NCI-H2227 (cell line): Measurements from ENCODE around the gene MAP1LC3C.

Experiments used
- DNase-seq: peaks from one replicate; lab custom pipeline; 2025; ENCODE audit not compliant: unreplicated experiment; lab: John Stamatoyannopoulos, UW

The MAP1LC3C gene

DNA sequence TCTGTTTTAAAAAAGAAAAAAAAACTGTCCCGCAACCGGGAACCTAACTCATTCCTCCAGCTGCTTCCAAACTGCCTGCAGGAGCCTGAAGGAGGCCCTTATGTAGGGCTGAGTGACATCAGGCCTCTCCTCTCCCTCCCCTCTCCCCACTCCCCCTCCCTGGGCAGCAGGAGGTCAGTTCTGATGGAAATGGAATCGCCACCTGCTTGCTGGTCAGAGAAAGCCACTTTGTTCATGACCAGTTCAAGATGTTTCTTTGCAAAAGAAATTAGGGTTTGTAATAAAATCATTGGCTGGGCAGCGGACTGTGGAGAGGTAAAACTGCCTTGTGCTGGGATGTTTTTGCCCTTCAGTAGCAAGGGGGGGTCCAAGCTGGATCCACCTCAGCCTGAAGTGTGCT is at the start of gene MAP1LC3C:
TSS of gene MAP1LC3C (minus strand) at position 73 of the 400 bp plus-strand sequence. CDS start 90 bp downstream, outside the sequence.
- no peak for DNase-seq

DNA sequence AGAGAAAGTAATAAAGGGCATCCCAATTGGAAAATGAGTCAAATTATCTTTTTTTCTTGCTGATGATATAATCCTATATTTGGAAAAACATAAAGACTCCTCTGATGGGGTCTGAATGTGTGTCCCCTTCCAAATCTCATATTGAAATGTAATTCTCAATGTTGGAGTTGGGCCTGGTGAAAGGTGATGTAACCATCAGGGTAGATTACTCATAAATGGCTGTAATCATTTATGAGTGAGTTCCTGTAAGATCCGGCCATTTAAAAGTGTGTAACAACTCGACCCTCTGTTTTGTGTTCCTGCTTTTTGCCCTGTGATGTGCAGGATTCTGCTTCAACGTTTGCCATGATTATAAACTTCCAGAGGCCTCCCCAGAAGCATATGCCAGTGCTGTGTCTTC is 44.3 kb upstream of the MAP1LC3C start:
- DNase-seq = no peak

DNA sequence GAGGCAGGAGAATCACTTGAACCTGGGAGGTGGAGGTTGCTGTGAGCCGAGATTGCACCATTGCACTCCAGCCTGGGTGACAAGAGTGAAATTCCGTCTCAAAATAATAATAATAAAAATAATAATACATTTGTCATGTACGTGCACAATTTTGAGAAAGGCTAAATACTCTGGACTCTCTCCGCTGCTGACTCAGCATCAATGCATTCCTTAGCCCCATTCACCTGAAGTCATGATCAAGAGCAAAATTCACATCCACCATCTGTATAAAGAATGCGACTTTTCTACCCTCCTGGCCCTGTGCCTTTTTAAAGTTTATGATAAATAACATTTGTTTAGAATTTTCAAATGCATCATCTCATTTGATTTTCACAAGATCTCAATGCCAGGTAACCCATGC is 35.5 kb upstream of the MAP1LC3C start:
- DNase-seq = no peak

DNA sequence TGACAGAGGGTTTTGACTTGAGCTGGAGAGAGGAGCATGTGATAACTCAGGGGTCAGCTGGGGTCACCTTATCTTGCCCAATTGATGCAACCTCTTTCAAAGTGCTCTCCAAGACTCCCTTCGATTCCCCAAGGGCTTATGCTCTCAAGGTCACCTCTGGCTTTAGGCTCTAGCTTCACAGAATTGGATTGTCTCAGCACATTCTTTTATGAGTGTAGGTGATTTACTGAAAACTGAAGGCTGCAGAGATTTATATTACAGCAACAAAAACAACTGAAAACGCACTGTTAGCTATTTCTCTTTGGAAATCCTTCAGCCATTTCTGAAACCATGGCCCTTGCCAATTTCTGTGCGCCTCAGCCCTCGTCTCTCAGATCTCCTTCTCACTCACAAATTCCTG is 34.5 kb upstream of the MAP1LC3C start:
- DNase-seq = no peak

DNA sequence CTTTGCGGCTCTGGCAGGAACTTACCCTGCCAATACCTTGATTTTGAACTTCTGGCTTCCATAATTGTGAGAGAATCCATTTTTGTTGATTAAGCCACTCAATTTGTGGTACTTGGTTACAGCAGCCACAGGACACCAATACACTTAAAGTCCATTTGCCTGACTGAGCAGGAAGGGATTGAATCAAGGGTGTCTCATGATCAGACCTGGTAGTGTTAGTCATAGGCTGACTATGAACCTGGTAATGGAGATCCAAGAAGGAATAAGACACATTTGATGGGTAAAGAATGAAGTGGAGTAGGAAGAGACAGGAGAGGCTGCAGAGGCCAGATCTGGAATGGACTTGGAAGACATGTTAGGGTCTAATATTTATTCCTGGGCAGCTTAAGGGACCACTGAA is 31.2 kb upstream of the MAP1LC3C start:
- no peak for DNase-seq

DNA sequence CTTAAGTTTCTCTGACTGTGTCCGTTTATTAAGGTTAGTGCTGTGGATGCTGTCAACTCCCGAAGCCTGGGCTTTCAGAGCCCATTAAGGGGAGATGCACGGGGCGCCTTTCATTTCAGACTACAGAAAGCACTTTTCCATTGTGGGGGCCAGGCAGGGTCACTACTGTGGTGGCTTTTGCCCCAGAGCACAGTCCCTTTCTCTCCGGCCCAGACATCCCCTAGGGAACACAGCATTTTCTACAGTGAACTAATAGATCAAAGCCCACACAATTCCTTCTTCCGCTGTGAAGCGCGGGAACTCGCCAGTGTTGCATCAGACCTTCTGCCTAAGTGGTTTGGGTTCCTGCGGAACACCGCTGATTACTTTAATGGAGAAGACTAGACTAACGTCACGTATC is 26.8 kb upstream of the MAP1LC3C start:
- no peak for DNase-seq

DNA sequence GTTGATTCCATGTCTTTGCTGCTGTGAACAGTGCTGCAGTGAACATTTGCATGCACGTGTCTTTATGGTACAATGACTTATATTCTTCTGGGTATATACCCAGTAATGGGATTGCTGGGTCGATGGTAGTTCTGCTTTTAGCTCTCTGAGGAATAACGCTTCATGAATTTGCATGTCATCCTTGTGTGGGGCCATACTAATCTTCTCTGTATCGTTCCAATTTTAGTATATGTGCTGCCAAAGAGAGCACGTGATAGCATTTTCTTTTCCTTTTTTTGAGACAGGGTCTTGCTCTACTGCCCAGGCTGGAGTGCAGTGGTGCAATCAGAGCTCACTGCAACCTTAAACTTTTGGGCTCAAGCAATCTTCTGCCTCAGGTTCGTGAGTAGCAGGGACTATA is 24.9 kb upstream of the MAP1LC3C start:
- DNase-seq = no peak

DNA sequence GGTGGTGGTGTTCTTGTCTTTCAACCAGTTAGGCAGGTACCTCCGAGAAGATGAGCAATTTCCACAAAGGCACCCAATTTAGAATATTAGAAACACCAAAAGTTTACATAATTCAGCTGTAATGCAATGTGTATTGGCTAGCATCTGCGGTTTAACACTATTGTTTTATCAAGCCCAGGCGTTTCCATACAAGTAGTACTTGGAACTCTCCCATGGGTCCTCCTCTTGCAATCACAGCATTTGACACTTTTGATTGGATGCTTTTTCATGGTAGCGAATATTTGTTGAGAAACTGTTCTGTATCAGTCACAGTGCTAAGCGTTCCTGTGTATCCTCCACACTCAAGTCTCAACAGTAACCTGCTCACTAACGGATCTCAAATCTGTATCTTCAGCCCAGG is 20.1 kb upstream of the MAP1LC3C start:
- DNase-seq = no peak

DNA sequence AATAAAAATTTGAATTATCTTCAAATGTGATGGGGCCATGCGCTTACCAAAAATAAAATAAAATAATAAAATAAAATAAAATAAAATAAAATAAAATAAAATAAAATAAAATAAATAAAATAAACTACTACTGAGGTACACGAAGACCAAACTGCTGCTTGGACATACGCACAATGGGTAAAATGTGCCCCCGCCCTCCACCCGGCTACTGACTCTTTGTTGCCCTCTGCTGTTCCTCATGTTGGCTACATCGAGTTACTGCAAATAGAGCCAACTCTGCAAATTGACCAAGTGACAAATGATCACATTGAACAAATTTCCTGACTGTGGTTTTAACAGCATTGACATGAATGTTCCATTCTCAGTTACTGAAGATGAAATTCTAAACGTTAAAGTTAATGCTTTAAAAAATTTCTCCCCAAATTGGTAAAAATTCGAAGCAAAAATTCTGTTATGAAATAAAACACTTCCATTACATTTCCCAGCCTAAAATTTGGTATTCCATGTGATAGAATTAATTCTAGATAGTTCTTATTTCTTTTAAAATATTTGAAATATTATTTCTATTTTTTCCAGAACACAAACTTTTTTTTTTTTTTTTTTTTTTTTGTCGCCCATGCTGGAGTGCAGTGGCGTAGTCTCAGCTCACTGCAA is 18.8 kb upstream of the MAP1LC3C start:
- peak; percentile 76 for DNase-seq

DNA sequence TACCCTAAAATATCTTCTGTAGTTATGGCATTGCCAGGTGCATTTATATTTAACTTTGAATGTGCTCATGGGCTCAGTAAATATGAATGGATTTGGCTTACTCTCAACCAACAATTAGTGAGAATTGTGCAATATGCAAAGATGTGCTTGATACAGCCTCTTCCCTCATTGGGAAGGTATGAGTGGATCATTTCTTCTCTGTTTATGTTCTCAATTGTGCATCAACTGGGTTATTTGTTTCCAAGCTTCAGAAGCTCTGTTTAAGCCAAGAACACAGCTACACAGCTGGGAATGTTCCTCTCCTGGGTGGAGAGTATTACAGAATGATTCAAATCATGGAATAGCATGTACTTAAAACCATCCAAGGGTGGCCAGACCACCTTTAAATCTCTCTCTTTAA is 17.6 kb upstream of the MAP1LC3C start:
- no peak for DNase-seq

DNA sequence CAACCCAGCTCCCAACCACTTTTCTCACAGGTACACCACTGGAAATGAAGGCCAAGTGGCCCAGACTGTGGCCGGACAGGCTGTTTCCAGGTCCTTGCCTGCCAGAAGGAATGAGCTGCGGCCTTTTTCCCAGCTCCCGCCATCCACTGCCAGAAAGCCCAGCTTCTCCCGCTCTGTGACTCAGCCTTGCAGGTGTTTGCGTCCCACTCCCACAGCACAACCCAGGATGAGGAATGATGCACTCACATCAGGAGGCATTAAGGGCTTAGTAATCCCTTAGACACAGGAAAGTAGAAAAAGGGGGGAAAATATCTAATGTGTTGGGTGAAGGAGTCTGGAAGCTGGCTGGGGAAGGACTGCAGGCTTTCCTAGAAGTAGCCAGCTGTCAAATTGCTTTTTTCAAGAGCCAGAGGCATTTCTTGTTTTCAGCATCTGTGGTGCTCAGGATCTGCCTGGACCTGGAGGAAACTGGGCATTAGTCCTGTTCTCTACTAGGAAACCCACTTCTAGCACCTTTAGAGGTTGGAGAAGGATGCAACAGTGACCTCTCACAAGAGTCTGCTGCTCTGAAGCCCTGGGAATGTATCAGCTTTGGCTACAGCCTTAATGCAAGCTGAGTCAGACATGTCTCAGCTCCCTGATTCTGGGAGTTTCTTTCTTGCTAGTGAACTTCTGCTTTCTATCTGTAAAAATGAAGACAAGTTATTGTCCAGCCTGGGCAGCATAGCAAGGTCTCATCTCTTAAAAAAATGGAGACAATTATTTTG is 13.2 kb upstream of the MAP1LC3C start:
- no peak for DNase-seq

DNA sequence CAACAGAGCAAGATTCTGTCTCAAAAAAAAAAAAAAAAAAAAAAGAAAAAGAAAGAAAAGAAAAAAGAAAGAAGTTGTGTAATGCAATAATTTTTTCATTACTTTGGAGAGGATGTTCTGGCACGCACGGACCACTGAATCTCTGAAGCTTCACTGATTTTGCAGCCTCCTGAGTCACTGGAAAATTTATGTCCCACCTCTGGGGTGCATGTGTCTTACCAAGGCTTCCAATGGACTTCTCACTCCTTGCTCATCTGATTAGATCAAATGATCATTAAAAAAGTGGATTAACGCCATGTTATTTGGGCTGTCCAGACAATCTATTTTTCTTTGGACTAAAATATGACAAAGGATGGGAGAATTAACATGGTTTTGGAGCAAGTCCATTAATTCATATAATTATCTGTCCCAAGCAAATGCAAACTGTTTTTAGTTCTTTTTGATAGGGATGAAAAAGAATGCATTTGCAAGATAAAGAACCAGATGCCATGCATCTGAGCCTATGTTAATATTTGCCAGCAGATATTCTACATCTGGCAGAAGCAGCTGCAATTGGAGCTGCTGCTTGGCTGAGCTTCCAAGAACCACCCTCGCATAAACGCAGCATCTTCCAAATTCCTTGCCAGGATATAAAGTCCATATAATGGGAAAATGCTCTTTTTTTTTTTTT is 10.1 kb upstream of the MAP1LC3C start:
- DNase-seq = no peak

DNA sequence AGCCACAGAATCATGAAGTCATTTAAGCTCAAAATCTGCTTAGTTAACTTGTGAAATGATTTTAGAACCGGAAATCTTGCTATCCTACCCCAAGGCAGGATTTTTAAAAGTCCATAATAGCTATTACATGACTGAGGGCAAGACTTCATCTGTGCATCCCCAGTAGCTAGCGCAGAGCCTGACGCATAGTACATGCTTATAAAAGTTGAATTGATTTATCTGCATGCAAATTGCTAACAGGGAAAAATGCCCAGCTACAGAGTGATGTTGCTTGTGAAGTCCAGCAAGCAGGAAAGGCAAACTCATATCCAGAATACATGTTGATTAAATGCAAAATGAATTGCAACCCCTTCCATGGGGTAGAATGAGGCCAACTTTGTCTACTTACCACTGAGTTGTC is 8.1 kb upstream of the MAP1LC3C start:
- DNase-seq = no peak

DNA sequence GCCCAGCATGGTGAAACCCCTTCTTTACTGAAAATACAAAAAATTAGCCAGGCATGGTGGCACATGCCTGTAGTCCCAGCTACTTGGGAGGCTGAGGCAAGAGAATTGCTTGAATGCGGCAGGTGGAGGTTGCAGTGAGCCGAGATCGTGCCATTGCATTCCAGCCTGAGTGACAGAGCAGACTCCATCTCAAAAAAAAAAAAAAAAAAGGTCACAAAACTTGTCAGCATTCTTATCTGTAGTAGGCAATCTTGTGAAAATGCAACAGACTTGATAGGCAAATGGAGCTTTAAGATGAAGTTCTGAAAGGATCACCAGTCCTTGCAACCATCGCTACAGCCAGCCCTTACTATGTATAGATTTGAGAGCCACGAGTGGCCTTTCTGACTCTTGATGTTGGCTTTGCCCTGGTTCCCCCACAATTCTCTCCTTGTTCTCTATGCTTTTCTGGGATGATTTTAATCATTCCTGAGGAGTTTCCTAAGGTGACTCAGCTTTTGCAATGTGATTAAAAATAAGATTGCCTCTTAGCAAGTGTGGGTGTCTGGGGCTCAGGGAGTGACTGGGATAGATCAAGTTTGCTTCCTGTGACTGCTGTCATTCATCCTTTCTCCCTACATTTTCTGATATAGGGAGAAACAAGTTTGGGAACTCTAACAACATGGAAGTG is 7.1 kb upstream of the MAP1LC3C start:
- DNase-seq = no peak

DNA sequence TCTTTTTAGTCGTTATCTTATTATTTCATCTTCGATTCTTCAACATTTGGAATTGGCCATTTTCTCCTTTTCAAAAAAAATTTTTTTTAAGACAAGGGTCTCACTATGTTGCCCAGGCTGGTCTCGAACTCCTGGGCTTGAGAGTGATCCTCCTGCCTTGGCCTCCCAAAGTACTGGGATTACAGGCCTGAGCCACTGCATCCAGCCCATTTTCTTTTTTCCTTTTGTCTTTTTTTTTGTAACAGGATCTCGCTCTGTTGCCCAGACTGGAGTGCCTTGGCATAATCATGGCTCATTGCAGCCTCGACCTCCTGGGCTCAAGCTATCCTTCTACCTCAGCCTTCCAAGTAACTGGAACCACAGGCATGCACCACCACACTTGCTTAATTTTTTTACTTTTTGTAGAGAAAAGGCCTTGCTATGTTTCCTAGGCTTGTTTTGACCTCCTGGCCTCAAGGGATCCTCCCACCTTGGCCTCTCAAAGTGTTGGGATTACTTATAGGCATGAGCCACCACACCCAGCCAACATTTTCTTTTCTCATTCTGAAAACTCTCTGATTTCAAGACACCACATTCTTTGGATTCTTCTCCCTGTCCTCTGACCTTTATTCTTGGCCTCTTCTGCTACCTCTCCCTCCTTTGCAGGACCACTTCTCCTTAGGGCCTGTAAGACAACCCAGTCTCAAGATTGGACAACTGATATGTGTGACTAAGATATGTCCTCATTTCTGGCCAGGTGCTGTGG is 6.0 kb upstream of the MAP1LC3C start:
- no peak for DNase-seq

DNA sequence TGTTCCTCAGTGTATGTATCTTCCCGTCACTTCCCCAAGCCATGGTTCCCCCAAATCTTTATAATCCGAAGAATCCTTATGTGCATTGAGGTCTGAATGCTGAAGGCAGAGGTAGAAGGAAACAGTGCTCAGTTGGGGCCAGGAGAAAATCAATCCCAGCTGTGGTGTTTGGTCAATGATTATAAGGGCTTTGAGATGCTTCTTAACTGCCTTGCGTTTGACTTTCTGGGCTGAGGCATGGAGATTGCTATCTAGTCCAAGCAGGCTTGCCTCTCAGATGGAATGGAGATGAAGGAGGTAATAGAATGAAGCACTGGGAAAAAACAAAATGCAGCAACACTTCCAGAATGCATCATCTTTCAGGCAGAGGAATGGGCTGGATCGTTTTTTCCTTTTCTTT is 3.6 kb upstream of the MAP1LC3C start:
- DNase-seq = no peak

DNA sequence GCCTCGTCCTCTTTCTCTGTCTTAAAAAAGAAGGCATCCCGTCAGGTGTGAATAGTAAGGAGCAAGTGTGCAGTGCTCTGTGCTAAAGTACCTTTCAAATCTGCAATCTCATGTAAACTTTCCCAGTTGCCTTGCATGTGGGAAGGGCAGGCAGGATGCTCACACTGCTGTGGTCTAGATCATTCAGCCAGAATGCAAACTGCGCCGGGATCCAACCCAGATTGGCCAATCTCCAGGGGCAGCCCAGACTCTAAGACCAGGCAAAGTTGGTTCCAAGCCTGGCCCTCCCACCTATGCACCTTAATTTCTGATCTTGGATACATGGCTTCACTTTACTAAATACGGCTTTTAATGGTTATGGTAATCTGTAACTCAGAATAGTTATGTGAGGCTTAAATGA is 3.2 kb upstream of the MAP1LC3C start:
- DNase-seq = no peak

DNA sequence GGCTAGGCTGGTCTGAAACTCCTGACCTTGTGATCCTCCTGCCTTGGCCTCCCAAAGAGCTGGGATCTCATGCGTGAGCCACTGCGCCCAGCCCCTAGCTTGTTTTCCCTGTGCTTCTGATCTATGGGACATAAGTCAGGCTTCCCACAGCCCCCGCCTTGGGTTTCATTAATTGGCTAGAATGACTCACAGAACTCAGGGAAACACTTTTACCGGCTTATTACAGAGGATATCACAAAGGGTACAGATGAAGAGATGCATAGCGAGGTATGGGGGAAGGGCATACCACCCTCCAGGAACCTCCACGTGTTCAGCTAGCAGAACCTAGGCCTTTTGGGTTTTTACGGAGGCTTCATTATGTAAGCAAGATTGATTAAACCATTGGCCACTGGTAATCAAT is 1.5 kb upstream of the MAP1LC3C start:
- no peak for DNase-seq

DNA sequence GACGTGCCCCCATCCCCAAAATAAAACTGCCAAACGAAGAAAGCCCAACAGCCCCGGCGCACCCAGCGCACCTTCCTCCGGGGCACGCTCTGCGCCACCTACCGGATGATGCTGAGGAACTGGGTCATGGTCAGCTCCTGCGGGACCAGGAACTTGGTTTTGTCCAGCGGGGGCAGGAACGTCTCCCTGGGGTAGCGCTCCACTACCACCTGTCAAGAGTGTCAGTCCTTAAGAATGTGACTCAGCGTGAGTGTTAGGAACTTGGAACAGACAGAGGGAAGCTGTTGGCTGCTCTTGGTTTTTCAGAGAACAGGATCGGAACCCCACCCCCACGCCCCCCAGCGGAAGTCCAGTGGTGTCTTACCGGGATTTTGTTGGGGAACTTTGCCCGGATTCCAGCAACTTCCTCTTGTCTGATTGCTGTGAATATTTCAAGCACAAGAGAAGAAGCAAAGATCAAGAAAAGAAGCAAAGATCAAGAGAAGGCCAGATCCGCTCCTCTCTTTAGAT is 431 bp downstream of the MAP1LC3C start:
- peak; percentile 79 for DNase-seq

DNA sequence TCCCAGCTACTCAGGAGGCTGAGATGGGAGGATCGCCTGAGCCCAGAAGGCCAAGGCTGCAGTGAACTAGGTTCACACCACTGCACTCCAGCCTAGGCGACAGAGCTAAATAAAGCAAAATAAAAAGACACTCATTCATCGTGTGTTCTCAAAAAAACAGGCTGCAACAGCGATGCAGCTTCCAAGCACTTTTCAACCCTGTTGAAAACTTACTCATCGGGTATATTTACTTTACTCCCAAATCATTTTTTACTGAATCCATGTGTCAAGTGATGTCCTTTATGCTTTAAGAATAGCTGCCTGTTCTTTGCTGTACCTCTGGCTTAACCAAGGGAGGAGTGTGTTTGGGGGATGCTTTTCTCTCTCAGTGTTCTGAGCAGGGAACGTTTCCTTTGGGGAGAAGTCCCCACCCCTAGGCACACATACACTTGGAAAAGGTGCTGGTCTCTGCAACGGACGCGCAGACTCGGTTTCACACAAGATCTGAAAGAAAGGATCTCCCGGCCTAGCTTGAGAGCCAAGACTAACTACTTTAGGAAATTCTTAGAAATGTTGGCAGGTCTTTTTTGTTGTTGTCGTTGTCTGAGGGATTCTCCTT is 1.4 kb downstream of the MAP1LC3C start:
- no peak for DNase-seq
